Neural progenitor cell (in vitro differentiated cells): ENCODE measurements around the gene ZNF280B.

Source experiments
- EZH2 ChIP-seq: fragments of 200-600 bp; sonication (generic); IDR thresholded peaks from 2 replicates; pipeline ENCODE4 v1.6.1; 2017; ENCODE audit warnings: antibody characterized with exemption, mild to moderate bottlenecking, moderate library complexity
- EZH2phosphoT487 ChIP-seq: fragments of 200-600 bp; sonication (generic); IDR thresholded peaks from 2 replicates; pipeline ENCODE4 v1.6.1; 2017; ENCODE audit warnings: antibody characterized with exemption
- TF ChIP-seq, protein P1 (sequence below): fragments of 200-600 bp; sonication (generic); IDR thresholded peaks from 2 replicates; pipeline ENCODE4 v1.5.1; 2017; ENCODE audit warnings: antibody characterized with exemption, mild to moderate bottlenecking

DNA sequence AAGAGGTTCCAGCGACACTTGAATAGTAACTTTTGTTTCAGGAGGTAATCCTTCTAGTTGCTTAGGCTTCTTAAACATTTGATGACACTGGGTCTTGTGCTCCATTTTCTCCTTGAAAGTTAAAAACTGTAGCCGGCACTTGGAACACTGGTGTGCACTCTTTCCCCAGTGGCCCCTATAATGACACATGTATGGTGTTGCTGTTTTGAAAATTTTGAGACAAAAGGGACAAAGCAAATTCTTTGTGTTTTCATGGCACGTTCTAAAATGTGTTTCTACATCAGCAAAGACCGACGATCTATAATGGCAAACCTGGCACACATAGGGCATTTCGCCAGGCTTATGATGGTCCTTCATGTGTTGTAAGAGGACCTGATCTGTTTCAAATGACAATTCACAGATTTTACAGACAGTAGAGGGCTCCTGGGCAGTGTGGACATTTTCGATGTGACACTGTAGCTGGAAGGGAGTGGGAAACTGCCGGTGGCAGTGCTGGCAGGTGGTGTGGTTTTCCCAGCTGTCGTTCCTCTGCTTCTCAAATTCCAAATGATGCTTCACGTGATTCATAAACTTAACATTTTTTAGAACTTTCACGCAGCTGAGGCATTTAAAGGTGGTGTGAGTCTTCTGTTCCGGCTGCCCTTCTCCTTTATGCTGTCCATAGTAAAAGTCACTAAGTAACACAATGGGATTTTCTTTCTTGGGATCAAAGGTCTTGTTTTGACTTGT lies 20.5 kb downstream of the ZNF280B start:
- TF ChIP-seq, protein P1, sequence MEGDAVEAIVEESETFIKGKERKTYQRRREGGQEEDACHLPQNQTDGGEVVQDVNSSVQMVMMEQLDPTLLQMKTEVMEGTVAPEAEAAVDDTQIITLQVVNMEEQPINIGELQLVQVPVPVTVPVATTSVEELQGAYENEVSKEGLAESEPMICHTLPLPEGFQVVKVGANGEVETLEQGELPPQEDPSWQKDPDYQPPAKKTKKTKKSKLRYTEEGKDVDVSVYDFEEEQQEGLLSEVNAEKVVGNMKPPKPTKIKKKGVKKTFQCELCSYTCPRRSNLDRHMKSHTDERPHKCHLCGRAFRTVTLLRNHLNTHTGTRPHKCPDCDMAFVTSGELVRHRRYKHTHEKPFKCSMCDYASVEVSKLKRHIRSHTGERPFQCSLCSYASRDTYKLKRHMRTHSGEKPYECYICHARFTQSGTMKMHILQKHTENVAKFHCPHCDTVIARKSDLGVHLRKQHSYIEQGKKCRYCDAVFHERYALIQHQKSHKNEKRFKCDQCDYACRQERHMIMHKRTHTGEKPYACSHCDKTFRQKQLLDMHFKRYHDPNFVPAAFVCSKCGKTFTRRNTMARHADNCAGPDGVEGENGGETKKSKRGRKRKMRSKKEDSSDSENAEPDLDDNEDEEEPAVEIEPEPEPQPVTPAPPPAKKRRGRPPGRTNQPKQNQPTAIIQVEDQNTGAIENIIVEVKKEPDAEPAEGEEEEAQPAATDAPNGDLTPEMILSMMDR: no peak
- no peak for TF ChIP-seq EZH2
- no peak for TF ChIP-seq EZH2phosphoT487
